ENCODE measurements around the gene JMJD8. TPM values are rescaled to one million over a fixed set of nuclear protein-coding genes. Genes with fewer than 3 reads are reported as not detected.

The JMJD8 gene
- total RNA-seq, 1 donor from 2014 or later = 71.4 TPM

GRCh38 chr16:687499-687898 lies 3.4 kb upstream of the JMJD8 start:
- Mint-ChIP-seq H3K9me3 (no peaks in the 10 kb centered on the region), H3K36me3 (ENCODE audit: low read depth) (peaks cover 5% of the 10 kb centered on the region), H3K4me3 (no peak overlapping the region), H3K4me1 (ENCODE audit: low read depth) (peaks cover 14% of the 10 kb centered on the region), H3K27ac (no peak overlapping the region), H3K27me3 (ENCODE audit: insufficient read depth) (peaks cover 7% of the 10 kb centered on the region)
- DNase-seq (ENCODE audit: low spot score) = no peak
- intact Hi-C loops (cut with micrococcal nuclease) = no loop called here

- no peak overlapping the region for H3K27ac Mint-ChIP-seq
- no peaks in the 10 kb centered on the region for H3K9me3 Mint-ChIP-seq
- H3K4me3 Mint-ChIP-seq = no peak overlapping the region
- H3K4me1 Mint-ChIP-seq (ENCODE audit: low read depth) = peaks cover 16% of the 10 kb centered on the region
- peaks cover 10% of the 10 kb centered on the region for H3K36me3 Mint-ChIP-seq (ENCODE audit: low read depth)
- intact Hi-C loops (cut with micrococcal nuclease) = no loop called here
- DNase-seq (ENCODE audit: low spot score) = no peak
- H3K27me3 Mint-ChIP-seq (ENCODE audit: insufficient read depth) = peaks cover under 1% of the 10 kb centered on the region
These were observed 2.5 kb upstream of the JMJD8 start for GRCh38 chr16:686459-687260.

GRCh38 chr16:685967-686366 lies 1.8 kb upstream of the JMJD8 start:
- peak overlapping the region; percentile 37 for H3K4me3 Mint-ChIP-seq
- H3K27me3 Mint-ChIP-seq (ENCODE audit: insufficient read depth) = no peaks in the 10 kb centered on the region
- H3K9me3 Mint-ChIP-seq = no peaks in the 10 kb centered on the region
- intact Hi-C loops (cut with micrococcal nuclease) = no loop called here
- peaks cover 14% of the 10 kb centered on the region for H3K4me1 Mint-ChIP-seq (ENCODE audit: low read depth)
- DNase-seq (ENCODE audit: low spot score) = no peak
- peaks cover 14% of the 10 kb centered on the region for H3K36me3 Mint-ChIP-seq (ENCODE audit: low read depth)
- H3K27ac Mint-ChIP-seq = no peak overlapping the region

- Mint-ChIP-seq H3K9me3 (no peaks in the 10 kb centered on the region), H3K27me3 (ENCODE audit: insufficient read depth) (no peaks in the 10 kb centered on the region), H3K27ac (no peak overlapping the region), H3K4me1 (ENCODE audit: low read depth) (peaks cover 9% of the 10 kb centered on the region), H3K36me3 (ENCODE audit: low read depth) (peaks cover 12% of the 10 kb centered on the region), H3K4me3 (no peak overlapping the region)
- intact Hi-C loops (cut with micrococcal nuclease) = loop anchor here (1.0 kb wide), 3 partner anchors 36 to 122 kb away; partner anchors contain the start of genes METTL26 and WDR90
- DNase-seq (ENCODE audit: low spot score) = no peak
These were observed 995 bp upstream of the JMJD8 start for GRCh38 chr16:684961-685696.

- peak overlapping the region; percentile 83 for H3K4me3 Mint-ChIP-seq
- no peaks in the 10 kb centered on the region for H3K27me3 Mint-ChIP-seq (ENCODE audit: insufficient read depth)
- DNase-seq (ENCODE audit: low spot score) = no peak
- peak overlapping the region; percentile 48 for H3K27ac Mint-ChIP-seq
- H3K9me3 Mint-ChIP-seq = no peaks in the 10 kb centered on the region
- H3K36me3 Mint-ChIP-seq (ENCODE audit: low read depth) = peaks cover 12% of the 10 kb centered on the region
- peaks cover 5% of the 10 kb centered on the region for H3K4me1 Mint-ChIP-seq (ENCODE audit: low read depth)
- intact Hi-C loops (cut with micrococcal nuclease) = loop anchor here (1.0 kb wide), 3 partner anchors 34 to 124 kb away; partner anchors contain the start of genes METTL26 and WDR90
These were observed 601 bp downstream of the JMJD8 start for GRCh38 chr16:683396-684070.

- Mint-ChIP-seq H3K9me3 (no peaks in the 10 kb centered on the region), H3K4me1 (ENCODE audit: low read depth) (peaks cover 5% of the 10 kb centered on the region), H3K27me3 (ENCODE audit: insufficient read depth) (no peaks in the 10 kb centered on the region), H3K4me3 (peak overlapping the region; percentile 83), H3K36me3 (ENCODE audit: low read depth) (peaks cover 12% of the 10 kb centered on the region), H3K27ac (peak overlapping the region; percentile 74)
- intact Hi-C loops (cut with micrococcal nuclease) = no loop called here
- DNase-seq (ENCODE audit: low spot score) = no peak
These were observed 1.4 kb downstream of the JMJD8 start for GRCh38 chr16:682493-683395.

- Mint-ChIP-seq H3K27ac (no peak overlapping the region), H3K9me3 (no peaks in the 10 kb centered on the region), H3K27me3 (ENCODE audit: insufficient read depth) (no peaks in the 10 kb centered on the region), H3K36me3 (ENCODE audit: low read depth) (peaks cover 12% of the 10 kb centered on the region), H3K4me3 (peak overlapping the region; percentile 83), H3K4me1 (ENCODE audit: low read depth) (peaks cover 5% of the 10 kb centered on the region)
- intact Hi-C loops (cut with micrococcal nuclease) = no loop called here
- DNase-seq (ENCODE audit: low spot score) = no peak
These were observed 2.2 kb downstream of the JMJD8 start for GRCh38 chr16:681746-682427.

GRCh38 chr16:680967-681745 lies 3.0 kb downstream of the JMJD8 start:
- Mint-ChIP-seq H3K4me1 (ENCODE audit: low read depth) (peaks cover 5% of the 10 kb centered on the region), H3K4me3 (peak overlapping the region; percentile 83), H3K27me3 (ENCODE audit: insufficient read depth) (no peaks in the 10 kb centered on the region), H3K27ac (no peak overlapping the region), H3K9me3 (no peaks in the 10 kb centered on the region), H3K36me3 (ENCODE audit: low read depth) (peaks cover 12% of the 10 kb centered on the region)
- DNase-seq (ENCODE audit: low spot score) = no peak
- intact Hi-C loops (cut with micrococcal nuclease) = loop anchor here (1.0 kb wide), 2 partner anchors 14 to 34 kb away; partner anchors contain the start of gene METRN

- DNase-seq (ENCODE audit: low spot score) = no peak
- Mint-ChIP-seq H3K4me3 (peak overlapping the region; percentile 83), H3K27me3 (ENCODE audit: insufficient read depth) (no peaks in the 10 kb centered on the region), H3K27ac (no peak overlapping the region), H3K36me3 (ENCODE audit: low read depth) (peaks cover 12% of the 10 kb centered on the region), H3K4me1 (ENCODE audit: low read depth) (peaks cover 5% of the 10 kb centered on the region), H3K9me3 (no peaks in the 10 kb centered on the region)
- intact Hi-C loops (cut with micrococcal nuclease) = loop anchor here (1.0 kb wide), 2 partner anchors 13 to 35 kb away; partner anchors contain the start of gene METRN
These were observed 3.5 kb downstream of the JMJD8 start for GRCh38 chr16:680625-680945.

GRCh38 chr16:679814-680624 lies 4.1 kb downstream of the JMJD8 start, which contains the start of gene STUB1:
Gene STUB1, plus strand, starts transcription at chr16:680410. Its CDS starts 116 bp downstream, at chr16:680526.
- intact Hi-C loops (cut with micrococcal nuclease) = loop anchor here (1.0 kb wide), 6 partner anchors 13 to 91 kb away; partner anchors contain the start of genes METRN, METTL26 and WDR90
- H3K9me3 Mint-ChIP-seq = no peaks in the 10 kb centered on the region
- peaks cover 5% of the 10 kb centered on the region for H3K4me1 Mint-ChIP-seq (ENCODE audit: low read depth)
- peak; percentile 83 for DNase-seq (ENCODE audit: low spot score)
- peak within 1 kb of the TSS; percentile 84 for H3K4me3 Mint-ChIP-seq
- H3K27me3 Mint-ChIP-seq (ENCODE audit: insufficient read depth) = peaks cover 4% of the 10 kb centered on the region
- peaks cover 12% of the 10 kb centered on the region for H3K36me3 Mint-ChIP-seq (ENCODE audit: low read depth)
- H3K27ac Mint-ChIP-seq = peak within 1 kb of the TSS; percentile 55
